Kidney (tissue), 14 donors: Measurements from ENCODE around the gene PRKAR1B. TPM values are rescaled to one million over a fixed set of nuclear protein-coding genes. Genes with fewer than 3 reads are reported as not detected.
A peak's percentile ranks its signal among the peaks of the same experiment; 100 is the strongest.

Source experiments
- DNase-seq, 5 donors: peaks; one replicate each; pipeline ENCODE4 v3.0.0-alpha.2; 2013 to 2020
- FAIRE-seq: peaks from 2 replicates; lab custom pipeline; 2012; peaks lifted over from hg19 to GRCh38; lab: Jason Lieb, UNC
- H3K27ac ChIP-seq, 2 donors: one replicate each; pipeline ENCODE4 v1.7.0; 2013; ENCODE audit warnings: low read depth in 2 of 2, low read length in 2 of 2, inconsistent platforms in 1 of 2
- H3K27me3 ChIP-seq: one replicate; pipeline ENCODE4 v1.7.1; 2013; ENCODE audit warnings: low read length, inconsistent platforms; ENCODE audit not compliant: control insufficient read depth, insufficient read depth
- H3K36me3 ChIP-seq, 3 donors: one replicate each; pipeline versions ENCODE4 v1.7.0 to v1.7.1; 2013; ENCODE audit warnings: low read length in 3 of 3, control low read depth in 1 of 3, inconsistent platforms in 1 of 3; ENCODE audit not compliant: insufficient read depth in 3 of 3, control insufficient read depth in 2 of 3
- H3K4me1 ChIP-seq, 3 donors: one replicate each; pipeline versions ENCODE4 v1.7.0 to v1.7.1; 2013; ENCODE audit warnings: low read length in 3 of 3, inconsistent platforms in 1 of 3, low read depth in 1 of 3; ENCODE audit not compliant: control insufficient read depth in 2 of 3, insufficient read depth in 2 of 3
- H3K4me3 ChIP-seq, 3 donors: one replicate each; pipeline versions ENCODE4 v1.7.0 to v1.8.1; 2013; ENCODE audit warnings: low read length in 3 of 3, control low read depth in 1 of 3, inconsistent platforms in 1 of 3
- H3K9ac ChIP-seq, 3 donors: one replicate each; pipeline versions ENCODE4 v1.7.0 to v1.7.1; 2013; ENCODE audit warnings: low read length in 3 of 3, control low read depth in 1 of 3, inconsistent platforms in 1 of 3
- H3K9me3 ChIP-seq, 3 donors: one replicate each; pipeline versions ENCODE4 v1.7.0 to v1.7.1; 2013; ENCODE audit warnings: low read length in 3 of 3, control low read depth in 1 of 3, inconsistent platforms in 1 of 3; ENCODE audit not compliant: control insufficient read depth in 2 of 3, insufficient read depth in 1 of 3
- intact Hi-C: fragments of 100-400 bp; cut with DNase I; formaldehyde crosslinking; loops from one replicate; pipeline ENCODE4 v1.11.1; 2022
- polyA plus RNA-seq: library from polyadenylated mRNA; stranded (reverse); fragments of 350-450 nt; fragmentation: Illumina TruSeq; extraction: RNeasy Lipid Tissue Mini Kit (QIAGEN cat#74804); gene quantifications from one replicate; pipeline ENCODE4 v1.2.3, GENCODE V29; 2014; ENCODE audit warnings: low read depth, low replicate concordance; ENCODE audit not compliant: insufficient read depth
- total RNA-seq: library from RNA; stranded (reverse); fragmentation: NEBNext Ultra II Directional; extraction: Animal tissue kit (Norgen Biotek cat#: 25700); gene quantifications from one replicate; pipeline ENCODE4 v1.2.1, GENCODE V29; 2021
- TF ChIP-seq, protein P1 (sequence below): IDR thresholded peaks from 3 replicates; pipeline ENCODE4 v1.5.1; 2012; ENCODE audit warnings: mild to moderate bottlenecking, moderate library complexity, borderline replicate concordance; ENCODE audit not compliant: insufficient read depth; ENCODE audit errors: extremely low read depth
- donor health status: control.
- donor health status: control.
- donor health status: control.
- donor health status: control.
- donor health status: control.
- donor health status: DM: yes; HTN: yes; CAD: no.
- donor health status: Normal renal cell carcinoma (clear cell type).

Gene PRKAR1B
- total and polyA plus RNA-seq, 2 donors from 2014 or later: 15.9 to 21.4 TPM

DNA sequence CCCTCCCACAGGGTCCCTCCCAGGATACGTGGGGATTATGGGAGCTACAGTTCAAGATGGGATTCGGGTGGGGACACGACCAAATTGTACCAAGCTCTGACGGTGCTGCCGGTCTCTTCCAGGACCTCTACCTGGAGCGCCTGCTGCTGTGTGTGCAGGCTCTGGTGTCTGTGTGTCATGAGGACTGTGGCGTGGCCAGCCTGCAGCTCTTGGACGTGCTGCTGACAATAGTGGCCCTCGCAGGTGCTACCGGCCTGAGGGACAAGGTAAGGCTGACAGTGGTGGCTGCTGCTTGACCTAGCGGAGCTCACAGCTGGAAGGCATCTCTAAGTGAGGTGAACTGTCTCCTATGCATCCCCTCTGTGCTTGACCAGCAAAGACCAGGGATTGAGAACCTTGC is 34.5 kb upstream of the PRKAR1B start:
- Histone ChIP-seq H3K27ac (no peak overlapping the region), H3K27me3 (no peaks in the 10 kb centered on the region), H3K4me3 (no peak overlapping the region), H3K4me1 (no peaks in the 10 kb centered on the region), H3K9me3 (no peaks in the 10 kb centered on the region), H3K36me3 (peaks cover 3 to 18% (median 14%) of the 10 kb centered on the region in 3 donors), H3K9ac (no peak overlapping the region)
- intact Hi-C loops: no loop called here
- TF ChIP-seq, protein P1, sequence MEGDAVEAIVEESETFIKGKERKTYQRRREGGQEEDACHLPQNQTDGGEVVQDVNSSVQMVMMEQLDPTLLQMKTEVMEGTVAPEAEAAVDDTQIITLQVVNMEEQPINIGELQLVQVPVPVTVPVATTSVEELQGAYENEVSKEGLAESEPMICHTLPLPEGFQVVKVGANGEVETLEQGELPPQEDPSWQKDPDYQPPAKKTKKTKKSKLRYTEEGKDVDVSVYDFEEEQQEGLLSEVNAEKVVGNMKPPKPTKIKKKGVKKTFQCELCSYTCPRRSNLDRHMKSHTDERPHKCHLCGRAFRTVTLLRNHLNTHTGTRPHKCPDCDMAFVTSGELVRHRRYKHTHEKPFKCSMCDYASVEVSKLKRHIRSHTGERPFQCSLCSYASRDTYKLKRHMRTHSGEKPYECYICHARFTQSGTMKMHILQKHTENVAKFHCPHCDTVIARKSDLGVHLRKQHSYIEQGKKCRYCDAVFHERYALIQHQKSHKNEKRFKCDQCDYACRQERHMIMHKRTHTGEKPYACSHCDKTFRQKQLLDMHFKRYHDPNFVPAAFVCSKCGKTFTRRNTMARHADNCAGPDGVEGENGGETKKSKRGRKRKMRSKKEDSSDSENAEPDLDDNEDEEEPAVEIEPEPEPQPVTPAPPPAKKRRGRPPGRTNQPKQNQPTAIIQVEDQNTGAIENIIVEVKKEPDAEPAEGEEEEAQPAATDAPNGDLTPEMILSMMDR: no peak
- FAIRE-seq (no peak), DNase-seq (peak in 1 of 5 donors; percentile 57)

DNA sequence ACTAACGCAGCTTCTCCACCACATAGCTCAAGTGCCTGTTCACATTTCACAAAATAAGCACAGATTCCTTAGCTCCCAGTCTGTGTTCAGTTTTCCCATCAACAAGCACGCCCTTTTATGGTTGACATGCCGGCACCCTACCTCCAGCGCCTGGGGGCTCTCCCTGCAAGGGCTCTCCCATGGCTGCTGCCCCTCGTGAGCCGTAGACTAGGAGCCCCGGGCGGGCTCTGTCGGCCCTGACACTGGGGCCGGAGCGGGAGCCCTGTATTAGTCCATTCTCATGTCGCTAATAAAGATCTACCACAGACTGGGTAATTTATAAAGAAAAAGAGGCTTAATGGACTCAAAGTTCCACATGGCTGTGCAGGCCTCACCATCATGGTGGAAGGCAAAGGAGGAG is 34.0 kb upstream of the PRKAR1B start:
- TF ChIP-seq, protein P1: no peak
- intact Hi-C loops: no loop called here
- no peaks in the 10 kb centered on the region for H3K4me1 ChIP-seq
- H3K36me3 ChIP-seq: peaks cover 3 to 20% (median 12%) of the 10 kb centered on the region in 3 donors
- no peak overlapping the region for H3K27ac ChIP-seq
- peak in 1 of 5 donors; percentile 53 for DNase-seq
- no peak for FAIRE-seq
- H3K4me3 ChIP-seq: no peak overlapping the region
- no peaks in the 10 kb centered on the region for H3K27me3 ChIP-seq
- no peak overlapping the region for H3K9ac ChIP-seq
- no peaks in the 10 kb centered on the region for H3K9me3 ChIP-seq

DNA sequence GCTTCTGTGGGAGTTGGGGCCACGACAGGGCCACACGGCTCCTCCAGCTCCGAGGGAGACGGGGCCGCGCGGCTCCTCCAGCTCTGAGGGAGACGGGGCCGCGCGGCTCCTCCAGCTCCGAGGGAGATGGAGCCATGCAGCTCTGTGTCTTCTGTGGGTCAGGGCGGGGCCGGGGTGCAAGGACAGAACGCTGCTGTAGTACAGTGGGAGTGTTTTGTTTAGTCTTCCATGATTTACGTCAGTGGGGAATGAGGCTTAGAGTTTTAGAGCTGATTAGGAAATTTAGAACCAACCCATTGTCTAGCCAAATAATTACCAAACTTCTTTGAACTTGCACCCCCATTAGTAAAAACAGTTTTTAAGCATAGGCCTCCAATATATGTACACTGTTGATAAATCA is 32.9 kb upstream of the PRKAR1B start:
- DNase-seq (peak in 1 of 5 donors; percentile 22), FAIRE-seq (no peak)
- H3K27ac ChIP-seq: no peak overlapping the region
- no peak overlapping the region for H3K4me3 ChIP-seq
- TF ChIP-seq, protein P1: no peak
- intact Hi-C loops: no loop called here
- H3K4me1 ChIP-seq: no peaks in the 10 kb centered on the region
- no peaks in the 10 kb centered on the region for H3K9me3 ChIP-seq
- H3K36me3 ChIP-seq: peaks cover 0 to 28% (median 10%) of the 10 kb centered on the region in 3 donors
- no peak overlapping the region for H3K9ac ChIP-seq
- no peaks in the 10 kb centered on the region for H3K27me3 ChIP-seq

DNA sequence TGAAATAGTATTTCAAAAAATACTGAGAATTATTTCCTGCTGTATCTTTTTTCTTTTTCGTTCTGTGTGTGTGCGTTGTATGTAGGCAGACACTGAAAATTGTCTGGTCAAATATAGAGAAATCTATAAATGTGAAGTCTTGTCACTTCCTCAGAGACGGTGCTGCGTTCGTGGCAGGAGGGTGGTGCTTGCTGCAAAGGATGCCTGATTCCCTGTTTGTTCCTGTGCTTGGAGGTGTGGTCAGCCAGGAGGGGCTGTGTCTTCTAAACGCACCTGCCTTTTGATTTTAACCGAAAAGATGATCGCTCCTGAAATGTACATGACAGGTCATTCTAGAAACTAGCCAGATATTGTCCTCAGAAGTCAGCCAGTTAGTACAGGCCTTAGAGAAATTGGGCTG is 32.5 kb upstream of the PRKAR1B start:
- FAIRE-seq: no peak
- H3K4me1 ChIP-seq: no peaks in the 10 kb centered on the region
- no peak overlapping the region for H3K9ac ChIP-seq
- no peak overlapping the region for H3K4me3 ChIP-seq
- intact Hi-C loops: no loop called here
- peaks cover 0 to 32% (median 10%) of the 10 kb centered on the region in 3 donors for H3K36me3 ChIP-seq
- DNase-seq: peak in 1 of 5 donors; percentile 12
- H3K27ac ChIP-seq: no peak overlapping the region
- TF ChIP-seq, protein P1: no peak
- no peaks in the 10 kb centered on the region for H3K27me3 ChIP-seq
- no peaks in the 10 kb centered on the region for H3K9me3 ChIP-seq
